Subcutaneous adipose tissue (tissue), 4 donors: ENCODE data around the gene NET1. TPM values are rescaled to one million over a fixed set of nuclear protein-coding genes. Genes with fewer than 3 reads are reported as not detected.

ENCODE experiments used
- CTCF ChIP-seq: fragments of 450-650 bp; IDR thresholded peaks from one replicate; pipeline ENCODE4 v1.5.1; 2016; ENCODE audit warnings: low read depth, mild to moderate bottlenecking, control low read depth, antibody characterized with exemption, moderate library complexity
- total RNA-seq, 4 donors: library from RNA; depleted of rRNA; stranded (reverse); fragments of >200 nt; gene quantifications; one replicate each; pipeline ENCODE4 v1.1.0, GENCODE V29; 2016

Gene NET1
- total RNA-seq, 4 donors from 2014 or later = 48.3 to 214 (median 82.9) TPM

- no peak for TF ChIP-seq CTCF
Measured at GRCh38 chr10:5461914-5462840, 49.8 kb downstream of the NET1 start.

GRCh38 chr10:5462841-5463293, 50.5 kb downstream of the NET1 start:
- no peak for TF ChIP-seq CTCF

- TF ChIP-seq CTCF = no peak
Measured at GRCh38 chr10:5464546-5464945, 52.2 kb downstream of the NET1 start.

DNA sequence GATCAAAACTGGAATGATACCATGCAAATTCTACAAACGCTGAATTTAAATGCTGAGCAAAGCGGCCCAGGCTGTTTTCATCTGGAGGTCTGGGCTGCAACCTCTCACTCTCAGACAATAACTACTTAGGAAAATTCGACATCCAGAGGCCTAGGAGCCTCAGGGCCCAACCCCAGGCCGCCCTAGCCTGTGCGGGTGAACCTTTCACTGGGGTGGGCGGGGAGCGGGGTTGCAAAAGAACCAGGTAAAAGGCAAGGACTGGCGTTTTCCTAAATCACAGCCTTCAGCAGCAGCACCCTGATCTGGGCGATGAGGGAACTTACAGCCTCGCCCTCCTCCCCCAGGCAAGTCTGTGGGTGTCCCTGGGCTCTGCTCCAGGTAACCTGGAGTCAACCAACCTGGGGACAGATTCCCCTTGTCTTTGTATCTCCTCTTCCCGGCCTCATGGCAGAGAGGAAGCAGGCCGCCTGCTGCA, 53.7 kb downstream of the NET1 start:
- no peak for TF ChIP-seq CTCF

GRCh38 chr10:5466451-5467206, 54.3 kb downstream of the NET1 start:
- no peak for TF ChIP-seq CTCF

DNA sequence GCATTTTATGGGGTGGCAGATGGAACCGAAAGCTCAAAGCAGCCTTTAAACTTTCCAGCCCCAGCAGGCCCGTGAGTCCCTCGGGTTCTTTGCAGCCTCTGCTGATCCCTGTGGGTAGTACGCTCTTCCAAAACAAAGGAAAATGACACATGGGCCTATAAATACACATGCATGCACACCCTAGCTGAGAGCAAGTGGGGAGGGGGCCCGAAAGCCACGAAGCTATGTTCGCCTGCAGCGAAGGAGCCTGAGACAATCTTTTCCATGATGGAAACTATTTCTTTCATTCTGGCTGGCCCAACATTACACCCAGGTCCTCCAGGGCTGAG, 54.8 kb downstream of the NET1 start:
- TF ChIP-seq CTCF = no peak

DNA sequence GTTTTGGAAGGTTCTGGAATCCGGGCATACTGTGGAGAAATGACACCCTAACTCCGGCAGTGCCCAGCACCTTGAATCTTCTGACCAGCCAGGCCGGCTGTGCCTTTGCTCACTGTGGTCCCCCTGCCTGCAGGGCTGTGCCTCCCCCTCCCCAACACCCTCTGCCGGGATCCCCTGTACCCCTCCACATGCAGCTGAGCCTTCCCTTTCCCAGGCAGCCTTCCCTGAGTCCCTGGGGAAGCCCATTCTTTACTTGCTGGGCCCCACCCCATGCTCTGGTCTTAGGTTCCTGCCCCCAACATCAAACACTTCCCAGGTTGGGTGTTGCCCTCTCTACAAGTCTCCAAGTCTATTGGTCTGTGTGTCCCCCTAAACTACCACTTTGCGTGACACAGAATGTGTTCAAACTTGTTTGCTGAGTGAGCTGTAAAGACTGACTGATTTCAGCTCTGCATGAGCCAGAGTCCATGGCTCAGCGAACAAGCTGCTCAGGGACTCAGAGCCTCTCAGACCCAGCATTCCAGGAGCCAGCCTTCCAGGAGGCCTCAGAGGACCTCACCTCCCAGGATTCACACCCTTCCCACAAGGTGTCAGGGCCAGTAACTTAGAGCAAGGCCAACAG, 55.4 kb downstream of the NET1 start:
- TF ChIP-seq CTCF = no peak
